ENCODE results near the gene GPR26. TPM values are rescaled to one million over a fixed set of nuclear protein-coding genes. Genes with fewer than 3 reads are reported as not detected.

The GPR26 gene
- total RNA-seq, 1 experiment from 2014 or later = 0.07 TPM

DNA sequence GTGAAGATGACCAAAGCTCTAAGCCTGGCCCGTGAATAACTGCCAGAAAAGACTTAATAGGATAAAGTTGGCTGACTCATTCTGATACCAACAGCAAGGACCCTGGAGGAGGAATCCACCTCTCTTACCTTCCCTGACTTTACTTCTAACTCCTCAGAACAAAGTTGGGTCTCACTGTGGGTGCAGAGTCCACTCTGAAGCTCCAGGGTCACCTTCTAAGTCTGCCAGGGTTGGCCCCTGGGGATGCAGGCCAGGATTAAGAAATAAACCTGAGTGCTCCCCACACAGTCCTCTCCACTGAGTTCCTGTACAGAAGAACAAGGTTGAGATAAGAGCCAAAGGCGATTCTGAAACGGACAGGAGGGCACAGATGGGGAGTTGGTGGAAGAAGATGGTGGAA lies 54.4 kb downstream of the GPR26 start:
- no peak overlapping the region for H3K56ac ChIP-seq (ENCODE audit: insufficient read length, low read depth, low read length)

More for the DNA sequence above, 54.4 kb downstream of the GPR26 start:
- Histone ChIP-seq H2BK120ac (ENCODE audit: low read depth, low read length, poor library complexity, severe bottlenecking) (no peak overlapping the region), H3K79me1 (ENCODE audit: insufficient read depth, low read depth, low read length, poor library complexity, severe bottlenecking) (no peaks in the 10 kb centered on the region), H3K4me1 (ENCODE audit: insufficient read depth, low read length) (no peaks in the 10 kb centered on the region), H3K23me2 (ENCODE audit: insufficient read length, low read depth, low read length, poor library complexity, severe bottlenecking) (no peaks in the 10 kb centered on the region), H3K9me3 (ENCODE audit: control insufficient read depth, low read depth, low read length) (no peaks in the 10 kb centered on the region), H2BK20ac (ENCODE audit: low read depth, low read length, poor library complexity, severe bottlenecking) (no peak overlapping the region), H2BK5ac (ENCODE audit: insufficient read length, low read length) (no peak overlapping the region), H2BK12ac (ENCODE audit: insufficient read length, low read depth, low read length) (no peak overlapping the region), H3K27ac (ENCODE audit: insufficient read length, low read depth, low read length) (no peak overlapping the region), H2BK15ac (ENCODE audit: low read depth, low read length) (no peak overlapping the region), H3K18ac (ENCODE audit: insufficient read length, low read depth, low read length) (no peak overlapping the region), H3K23ac (ENCODE audit: insufficient read length, low read depth, low read length) (no peak overlapping the region), H4K8ac (replicated peaks; ENCODE audit: insufficient read length, low read depth, low read length) (no peak overlapping the region), H3K27me3 (ENCODE audit: insufficient read depth, low read length) (no peaks in the 10 kb centered on the region), H4K20me1 (ENCODE audit: control insufficient read depth, insufficient read depth, insufficient read length) (no peaks in the 10 kb centered on the region), H3K14ac (ENCODE audit: insufficient read depth, low read length) (no peak overlapping the region), H3K4me2 (ENCODE audit: insufficient read depth, insufficient read length, low read length) (no peak overlapping the region), H3K4ac (ENCODE audit: low read depth, low read length) (no peak overlapping the region), H3T11ph (ENCODE audit: low read length) (no peak overlapping the region), H4K91ac (ENCODE audit: insufficient read length, low read depth, low read length) (no peak overlapping the region), H3K79me2 (ENCODE audit: insufficient read depth, low read length) (no peaks in the 10 kb centered on the region), H2AFZ (ENCODE audit: low read length) (no peak overlapping the region), H3K9ac (ENCODE audit: extremely low read depth, insufficient read length, low read length) (no peak overlapping the region), H2AK5ac (ENCODE audit: insufficient read length, low read length) (no peak overlapping the region), H4K5ac (ENCODE audit: insufficient read length, low read depth, low read length) (no peak overlapping the region)
- no peak for TF ChIP-seq CTCF (conservative IDR thresholded peaks at IDR 0.05)
- no CpG with 5 or more reads among the region's 3 CpGs for WGBS (ENCODE audit: extremely low coverage, insufficient read length, low lambda C conversion rate)
- Mint-ChIP-seq H3K27me3 (ENCODE audit: low read depth) (peaks cover 25% of the 10 kb centered on the region), H3K27ac (no peak overlapping the region), H3K9me3 (peaks cover 0 to 5% of the 10 kb centered on the region in 2 experiments; a peak in 2 of 5 replicates), H3K4me1 (no peaks in the 10 kb centered on the region), H3K36me3 (ENCODE audit: insufficient read depth in 1 of 3, low read depth in 3 of 3) (peaks cover 0 to 2% (median 0%) of the 10 kb centered on the region in 3 experiments; a peak in 1 of 7 replicates), H3K4me3 (no peak overlapping the region)
- no peak for DNase-seq

All from H9 (cell line).